ENCODE results near the gene HNRNPM.
A peak's percentile ranks its signal among the peaks of the same experiment; 100 is the strongest.

HNRNPM gene

DNA sequence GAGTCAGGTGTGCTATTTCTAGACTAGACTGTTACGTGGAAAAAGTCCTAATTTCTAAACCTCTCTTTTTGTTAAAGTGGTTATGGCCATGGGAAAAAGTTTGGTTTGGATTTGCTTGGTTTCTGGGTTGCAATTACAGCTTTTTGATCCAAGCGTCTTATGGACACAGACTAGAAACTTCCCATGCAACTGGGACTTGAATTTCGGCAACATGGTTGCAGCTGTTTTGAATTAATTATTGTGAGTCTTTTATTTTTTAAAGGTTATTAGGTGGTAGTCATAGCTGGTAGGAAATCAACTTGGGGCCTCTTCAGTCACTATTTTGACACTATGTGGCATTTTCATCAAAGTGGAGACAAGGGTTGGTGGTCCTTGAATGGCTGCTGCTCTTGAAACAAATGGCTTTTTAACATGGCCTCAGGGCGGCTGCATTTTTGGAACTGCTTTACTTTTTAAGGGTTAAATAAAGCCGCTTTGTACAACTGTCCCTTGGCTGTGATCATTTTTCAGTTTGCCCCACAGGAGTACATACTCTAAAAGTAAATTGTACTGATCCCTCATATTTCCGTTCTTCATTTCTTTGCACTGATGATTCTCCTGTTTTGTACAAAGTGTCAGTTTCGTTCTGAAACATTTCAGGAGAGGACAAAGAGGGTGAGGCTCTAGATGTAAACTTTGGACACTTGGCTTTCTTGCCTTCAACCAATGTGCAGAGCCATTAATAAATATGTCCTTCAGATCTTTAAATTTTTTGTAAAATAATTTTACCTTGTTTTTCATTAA, 15.9 kb downstream of the HNRNPM start:
- DNase-seq = no peak

DNA sequence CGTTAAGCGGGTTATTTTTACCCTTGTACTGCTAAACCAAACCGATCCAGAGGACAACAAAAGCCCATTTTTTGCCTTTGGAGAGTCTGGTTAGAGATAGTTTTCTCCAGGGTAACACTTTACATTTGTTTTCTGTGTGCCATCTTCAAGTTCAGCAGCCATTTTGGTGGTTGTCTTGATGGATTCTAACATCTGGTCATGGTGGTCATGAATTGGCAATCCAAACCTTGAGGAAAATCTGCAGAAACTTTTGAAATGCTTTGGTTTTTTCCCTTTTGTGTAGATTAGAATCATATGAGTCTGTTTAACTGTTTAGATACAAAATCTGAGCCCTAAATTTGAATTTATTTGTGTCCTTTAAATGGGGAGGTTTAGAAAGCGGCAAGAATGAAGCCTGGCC, 16.6 kb downstream of the HNRNPM start:
- no peak for DNase-seq

DNA sequence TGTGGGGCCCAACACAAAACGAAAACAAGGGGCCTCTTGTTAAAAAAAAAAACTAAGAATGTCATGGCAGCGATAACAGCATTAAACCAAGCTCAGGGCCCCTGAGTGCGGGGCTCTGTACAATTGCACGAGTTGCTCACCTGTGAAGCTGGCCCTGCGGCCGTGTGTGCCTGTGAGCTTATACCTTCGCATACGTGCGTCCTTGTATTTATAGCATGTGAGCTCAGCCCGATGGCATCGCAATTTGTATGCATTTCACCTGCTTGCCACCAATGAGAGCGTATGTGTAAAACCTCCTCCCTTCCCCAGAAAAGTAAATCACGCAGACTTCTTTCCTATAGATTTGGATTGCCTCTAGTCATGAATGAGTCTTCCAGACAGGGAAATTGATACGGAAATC, 17.1 kb downstream of the HNRNPM start:
- DNase-seq = no peak

DNA sequence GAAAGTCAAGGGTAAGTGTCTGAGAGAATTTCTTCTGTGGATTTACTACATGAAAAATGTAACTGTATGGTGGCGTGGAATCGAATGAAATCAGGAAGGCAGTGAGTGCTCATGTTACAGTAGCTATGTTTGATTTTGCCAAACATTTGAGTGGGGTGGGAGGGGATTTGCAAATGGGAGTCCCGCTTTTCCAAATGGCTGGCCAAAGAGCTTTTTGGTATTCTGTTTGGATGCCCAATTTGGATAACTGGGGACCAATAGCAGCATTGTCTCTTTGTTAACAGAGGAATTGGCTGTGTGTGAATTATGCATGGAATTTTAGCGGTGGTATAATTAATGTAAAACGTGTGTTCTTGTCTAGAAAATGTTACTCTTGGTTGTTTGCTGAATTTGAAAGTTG, 17.8 kb downstream of the HNRNPM start:
- DNase-seq = no peak

DNA sequence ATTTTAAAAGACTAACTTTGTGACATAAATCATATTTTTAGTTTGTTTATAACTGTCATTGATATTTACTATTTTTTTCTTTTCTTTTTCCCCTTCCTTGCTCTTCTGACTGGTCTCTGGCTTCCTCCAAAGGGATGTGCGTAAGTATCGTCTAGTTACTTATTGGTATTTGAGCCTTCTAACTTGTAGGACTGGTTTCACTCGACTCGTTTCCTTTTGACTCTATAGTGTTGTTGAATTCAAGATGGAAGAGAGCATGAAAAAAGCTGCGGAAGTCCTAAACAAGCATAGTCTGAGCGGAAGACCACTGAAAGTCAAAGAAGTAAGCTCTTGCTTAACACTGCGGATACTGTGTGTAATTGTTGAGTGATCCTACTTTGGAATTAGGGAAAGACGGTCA, 18.6 kb downstream of the HNRNPM start:
- DNase-seq = no peak

DNA sequence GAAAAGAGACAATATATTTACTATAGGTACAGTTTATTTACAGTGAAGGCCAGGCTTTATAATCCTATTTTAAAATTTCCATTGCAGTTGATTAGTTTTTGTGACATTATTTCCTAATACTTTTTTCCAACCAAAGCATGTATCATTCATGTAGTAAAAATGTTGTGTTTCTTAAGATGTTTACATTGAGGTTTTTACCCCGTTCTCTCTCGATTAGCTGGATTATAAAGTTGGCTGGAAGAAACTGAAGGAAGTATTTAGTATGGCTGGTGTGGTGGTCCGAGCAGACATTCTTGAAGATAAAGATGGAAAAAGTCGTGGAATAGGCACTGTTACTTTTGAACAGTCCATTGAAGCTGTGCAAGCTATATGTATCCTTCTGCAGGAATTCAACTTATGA, 21.2 kb downstream of the HNRNPM start:
- no peak for DNase-seq

DNA sequence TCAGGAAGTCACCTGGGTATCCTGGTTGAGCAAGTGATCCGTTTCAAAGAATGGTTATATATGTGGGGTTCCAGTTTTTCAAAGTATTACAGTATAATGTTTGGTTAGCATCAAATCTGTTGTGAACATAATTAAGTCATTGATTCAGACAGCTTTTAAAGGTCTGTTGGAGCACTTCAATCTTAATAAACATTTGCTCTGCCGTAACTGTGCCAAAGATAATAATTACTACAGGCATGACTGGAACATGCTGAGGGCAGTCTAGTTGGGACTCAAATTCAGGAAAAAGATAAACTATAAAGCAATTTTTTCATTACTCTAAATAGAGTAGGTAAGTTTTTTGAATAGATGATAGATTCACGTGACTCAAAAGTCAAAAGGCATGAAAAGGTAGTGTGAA, 23.3 kb downstream of the HNRNPM start:
- no peak for DNase-seq

DNA sequence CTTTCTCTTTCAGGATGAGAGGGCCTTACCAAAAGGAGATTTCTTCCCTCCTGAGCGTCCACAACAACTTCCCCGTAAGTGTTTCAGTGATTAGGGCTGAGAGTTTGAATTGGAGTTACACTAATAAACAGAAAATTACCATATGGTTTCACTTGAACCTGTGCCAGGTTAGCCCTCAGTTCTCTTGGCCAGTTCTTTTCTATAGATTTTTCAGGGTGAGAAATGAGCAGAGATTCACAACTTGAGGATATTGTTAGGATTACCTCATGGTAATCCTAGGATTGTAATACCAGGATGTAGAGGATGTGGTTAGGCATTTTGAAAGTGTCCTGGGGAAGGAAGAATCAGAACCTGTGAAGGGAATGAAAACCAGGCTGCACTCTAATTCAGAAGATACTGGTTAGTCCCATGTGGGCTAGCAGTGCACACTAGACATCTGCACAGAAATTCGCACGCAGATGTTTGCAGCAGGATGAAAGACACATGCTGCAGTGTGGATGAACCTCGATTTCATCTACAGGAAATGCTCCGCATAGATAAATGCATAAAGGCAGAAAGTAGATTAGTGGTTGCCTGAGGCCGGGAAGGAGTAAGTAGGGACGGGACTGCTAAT, 24.1 kb downstream of the HNRNPM start:
- no peak for DNase-seq

DNA sequence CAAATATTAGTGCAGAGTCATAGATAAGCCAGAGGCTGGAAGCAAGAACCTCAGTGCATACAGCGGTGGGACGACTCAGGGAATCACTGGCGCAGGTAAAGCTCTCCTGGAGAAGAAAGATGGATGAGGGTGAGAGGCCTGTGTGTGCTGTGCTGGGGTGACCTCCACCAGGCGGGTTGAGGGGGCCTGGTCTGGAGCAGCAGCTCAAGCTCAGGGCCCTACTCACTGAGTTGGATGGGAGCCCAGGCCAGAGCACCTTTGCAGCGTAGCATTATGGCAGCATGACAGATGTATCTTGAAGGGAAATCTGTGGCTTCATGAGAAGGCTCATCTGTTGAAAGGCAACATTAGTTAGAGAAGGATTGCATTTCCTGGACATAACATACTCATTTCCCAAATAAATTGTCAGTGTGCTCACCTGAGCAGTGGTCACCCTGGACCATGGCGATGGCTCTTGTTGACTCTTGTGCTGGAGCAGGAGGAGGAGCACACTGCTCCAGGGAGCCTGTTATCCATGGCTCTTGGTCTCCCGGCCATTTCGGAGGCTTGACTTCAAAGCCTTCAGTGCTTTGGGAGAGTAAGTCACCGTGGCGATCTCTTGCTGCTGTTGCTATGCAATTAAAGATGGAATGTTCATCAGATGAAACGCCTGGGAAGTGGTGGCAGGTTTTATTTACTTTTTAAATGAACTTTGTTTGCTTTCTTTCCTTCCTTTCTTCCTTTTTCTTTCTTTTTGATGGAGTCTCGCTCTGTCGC, 25.0 kb downstream of the HNRNPM start:
- DNase-seq = no peak

DNA sequence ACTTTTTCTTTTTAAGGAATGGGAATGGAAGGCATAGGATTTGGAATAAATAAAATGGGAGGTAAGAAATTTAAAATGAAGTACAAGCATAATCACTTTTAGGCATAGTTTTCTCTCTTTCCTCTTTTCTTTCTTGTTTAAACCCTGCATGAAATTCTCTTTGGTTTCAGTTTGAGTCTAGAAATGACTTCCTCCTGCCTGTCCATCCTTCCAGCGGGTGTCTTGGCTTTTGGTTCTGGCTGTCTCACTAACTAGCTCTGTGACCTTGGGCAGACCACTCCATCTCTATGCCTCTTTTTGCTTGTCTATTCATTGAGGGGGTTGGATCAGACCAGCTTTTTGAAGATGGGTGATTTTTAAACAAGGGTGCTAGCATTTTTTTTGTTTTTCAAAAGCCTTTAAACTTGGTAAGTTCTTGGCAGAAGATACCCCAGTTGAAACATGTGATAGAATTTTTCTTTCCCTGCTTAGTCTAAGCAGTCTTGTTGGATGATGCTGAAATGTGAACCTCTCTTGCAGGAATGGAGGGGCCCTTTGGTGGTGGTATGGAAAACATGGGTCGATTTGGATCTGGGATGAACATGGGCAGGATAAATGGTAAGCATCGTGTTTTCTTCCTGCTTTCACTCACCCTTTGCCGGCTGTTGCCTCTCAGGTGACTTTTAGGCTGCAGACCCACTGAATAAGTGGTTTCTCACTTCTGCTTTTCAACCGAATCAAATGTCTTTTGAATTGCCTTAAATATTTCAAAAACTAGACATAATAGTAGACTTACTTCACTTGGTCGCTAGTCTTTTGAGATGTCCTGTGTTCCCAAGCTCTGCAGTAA, 29.1 kb downstream of the HNRNPM start:
- peak in 1 of 2 donors; percentile 33 for DNase-seq

DNA sequence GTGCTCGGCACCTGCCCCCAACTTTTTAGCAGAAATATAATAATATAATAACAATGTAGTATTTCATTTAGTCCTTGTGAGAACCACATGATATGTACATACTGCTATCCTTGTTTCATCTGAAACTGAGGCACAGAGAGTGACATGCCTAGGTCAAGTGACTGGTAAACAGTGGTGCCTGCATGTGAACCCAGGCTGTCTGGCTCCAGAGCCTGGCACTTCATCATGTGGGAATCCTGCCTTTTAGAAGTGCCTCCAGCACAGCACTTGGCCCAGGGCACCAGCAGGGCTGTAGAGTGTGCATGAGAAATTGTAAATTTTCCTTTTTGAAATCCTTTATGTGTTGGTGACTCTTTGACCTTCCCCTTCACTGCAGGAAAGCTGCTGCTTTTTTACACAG, 30.2 kb downstream of the HNRNPM start:
- DNase-seq = no peak

DNA sequence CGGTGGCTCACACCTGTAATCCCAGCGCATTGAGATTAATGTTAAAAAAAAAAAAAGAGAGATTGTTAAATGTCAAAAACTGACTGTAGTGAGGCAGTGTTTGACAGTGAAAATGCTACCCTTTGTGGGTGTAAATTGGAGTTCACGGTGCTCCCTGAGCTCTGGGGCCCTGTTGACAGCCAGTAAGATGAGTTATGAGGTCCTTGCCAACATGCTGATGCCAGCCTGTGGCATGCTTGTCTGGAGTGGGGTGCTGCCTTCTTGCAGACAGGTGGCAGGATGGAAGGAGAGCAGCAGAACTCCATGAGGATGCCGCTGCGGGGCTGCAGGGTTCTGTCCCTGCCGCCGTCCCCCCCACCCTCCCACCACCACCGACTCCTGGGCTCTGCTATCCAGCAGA, 31.7 kb downstream of the HNRNPM start:
- DNase-seq = no peak

DNA sequence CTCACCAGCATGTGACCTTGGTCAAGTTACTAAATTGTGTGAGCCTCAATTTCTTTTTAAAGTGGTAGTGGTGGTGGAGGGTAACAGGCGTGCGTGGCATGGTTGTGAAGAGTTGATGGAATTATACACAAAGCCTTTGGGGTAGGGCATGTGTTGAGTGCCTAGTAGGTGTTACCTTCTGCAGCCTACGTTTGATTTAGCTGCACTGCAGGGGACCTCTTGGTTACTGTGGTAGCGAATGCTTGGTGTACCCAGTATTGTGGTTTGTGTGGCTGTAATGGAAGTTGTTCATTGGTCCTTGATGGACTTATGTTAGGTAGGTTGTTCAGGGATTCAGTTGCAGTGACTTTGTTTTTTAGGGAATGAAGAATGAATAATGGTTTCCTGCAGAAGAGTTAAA, 33.1 kb downstream of the HNRNPM start:
- no peak for DNase-seq

DNA sequence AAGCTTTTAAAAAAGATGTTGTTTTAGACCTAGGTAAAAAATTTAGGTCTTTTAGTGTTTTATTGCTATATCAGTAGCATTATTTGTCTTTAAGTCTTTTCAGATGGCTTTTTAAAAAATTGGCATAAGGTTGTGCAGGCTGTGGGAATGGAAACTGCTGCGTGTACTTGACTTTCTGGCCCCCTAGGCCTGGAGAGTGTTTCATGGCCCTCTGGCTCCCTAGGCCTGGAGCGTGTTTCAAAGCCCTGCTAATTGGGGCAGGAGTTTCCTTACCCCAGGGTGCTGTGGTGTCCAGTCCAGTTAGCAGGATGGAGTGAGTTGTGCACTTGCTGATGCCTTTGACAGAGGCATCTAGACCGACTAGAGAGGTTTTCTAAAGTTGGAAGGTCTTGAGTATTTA, 33.8 kb downstream of the HNRNPM start:
- no peak for DNase-seq

DNA sequence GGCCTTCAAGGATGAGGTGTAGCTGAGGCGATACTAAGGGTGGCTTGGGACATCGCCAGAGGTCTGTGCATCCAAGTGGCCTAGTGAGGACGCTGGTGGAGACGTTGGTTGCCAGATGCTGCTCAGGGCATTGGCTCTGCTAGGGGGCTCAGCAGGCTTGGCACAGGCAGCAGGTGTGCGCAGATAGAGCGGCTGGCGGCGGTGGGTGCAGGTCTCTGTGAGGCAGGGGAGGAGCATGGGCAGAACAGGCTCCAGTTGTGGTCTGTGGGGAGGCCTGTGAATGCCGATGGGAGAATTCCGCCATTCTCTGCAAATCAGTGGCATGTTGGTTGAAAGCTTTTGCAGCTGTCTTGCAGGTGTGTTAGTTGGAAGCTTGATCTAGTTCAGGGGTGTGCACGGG, 36.4 kb downstream of the HNRNPM start:
- DNase-seq = no peak

DNA sequence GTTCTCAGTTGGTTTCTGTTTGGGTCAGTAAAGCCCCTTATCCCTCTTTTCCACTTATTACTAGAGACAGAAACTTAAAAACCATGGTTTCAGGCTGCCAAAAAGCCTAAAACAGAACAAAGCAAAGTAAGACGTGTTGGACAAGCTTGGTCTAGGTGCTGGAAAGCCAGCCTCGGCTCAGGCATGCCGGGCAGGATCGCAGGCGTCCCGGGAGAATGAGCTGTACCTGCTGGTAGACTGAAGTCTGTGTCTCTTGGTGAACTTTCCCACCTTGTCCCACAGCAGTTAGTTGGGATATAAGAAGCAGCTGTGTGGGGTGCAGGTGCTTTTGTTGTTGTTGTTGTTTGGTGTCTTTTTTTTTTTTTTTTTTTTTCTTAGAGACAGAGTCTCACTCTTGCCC, 36.8 kb downstream of the HNRNPM start:
- DNase-seq = no peak

DNA sequence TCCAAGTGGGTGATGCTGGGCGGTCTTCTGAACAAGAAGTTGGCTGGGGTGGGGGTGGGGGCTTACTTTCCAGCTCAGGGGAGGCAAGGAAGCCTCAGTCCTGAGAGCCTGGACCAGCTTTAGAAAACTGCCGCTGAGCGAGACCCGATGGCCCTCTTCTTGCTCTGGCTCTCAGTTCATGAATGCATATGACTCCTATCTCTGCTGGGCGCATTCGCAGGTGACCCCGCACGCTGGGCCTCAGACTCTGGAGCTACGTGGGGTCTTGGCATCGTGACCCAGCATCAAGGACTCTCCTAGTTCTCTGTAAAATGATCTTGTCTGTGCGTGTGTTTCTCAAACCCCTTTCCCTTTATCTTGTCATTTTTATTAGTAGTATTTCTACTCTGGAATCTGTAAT, 37.9 kb downstream of the HNRNPM start:
- no peak for DNase-seq

DNA sequence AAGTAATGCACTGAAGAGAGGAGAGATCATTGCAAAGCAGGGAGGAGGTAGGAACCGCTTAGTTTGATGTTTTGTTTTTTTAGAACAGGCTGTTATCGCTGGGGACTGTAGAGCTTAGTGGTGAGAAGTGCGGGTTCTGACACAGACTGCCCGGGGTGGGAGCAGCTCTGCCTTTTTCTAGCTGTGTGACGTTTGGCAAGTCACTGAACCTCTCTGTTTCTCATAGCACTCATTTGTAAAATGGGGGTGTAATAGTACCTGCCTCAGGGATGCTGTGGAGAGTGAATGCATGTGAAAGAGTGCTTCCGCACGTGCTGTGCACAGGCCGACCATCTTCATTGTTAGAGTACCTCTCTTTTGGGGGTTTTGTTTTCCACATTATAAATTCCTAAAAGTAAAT, 38.4 kb downstream of the HNRNPM start:
- DNase-seq = no peak

DNA sequence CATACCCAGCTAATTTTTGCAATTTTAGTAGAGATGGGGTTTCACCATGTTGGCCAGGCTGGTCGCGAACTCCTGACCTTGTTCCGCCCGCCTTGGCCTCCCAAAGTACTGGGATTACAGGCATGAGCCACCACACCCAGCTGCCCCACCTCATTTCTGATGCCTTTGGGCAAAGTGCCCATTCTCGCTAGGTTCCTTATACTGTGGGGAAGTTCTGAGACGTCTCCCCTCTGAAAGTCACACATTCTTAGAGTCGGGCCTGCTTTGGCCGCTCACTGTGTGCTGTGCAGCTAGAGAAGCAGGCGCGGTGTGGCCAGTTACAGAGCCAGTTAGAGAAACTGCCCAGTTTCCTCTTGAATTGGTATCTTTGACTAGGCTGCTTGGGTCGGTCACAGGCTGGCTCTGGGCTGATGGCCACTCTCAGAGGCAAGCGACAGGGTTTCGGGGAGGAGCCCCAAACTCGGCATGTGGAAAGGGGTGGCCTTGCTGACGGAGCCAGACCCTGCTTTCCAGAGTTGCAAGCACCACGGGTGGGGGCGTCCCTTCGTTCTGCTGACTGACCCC, 39.6 kb downstream of the HNRNPM start:
- DNase-seq = peak in 1 of 2 donors; percentile 18

DNA sequence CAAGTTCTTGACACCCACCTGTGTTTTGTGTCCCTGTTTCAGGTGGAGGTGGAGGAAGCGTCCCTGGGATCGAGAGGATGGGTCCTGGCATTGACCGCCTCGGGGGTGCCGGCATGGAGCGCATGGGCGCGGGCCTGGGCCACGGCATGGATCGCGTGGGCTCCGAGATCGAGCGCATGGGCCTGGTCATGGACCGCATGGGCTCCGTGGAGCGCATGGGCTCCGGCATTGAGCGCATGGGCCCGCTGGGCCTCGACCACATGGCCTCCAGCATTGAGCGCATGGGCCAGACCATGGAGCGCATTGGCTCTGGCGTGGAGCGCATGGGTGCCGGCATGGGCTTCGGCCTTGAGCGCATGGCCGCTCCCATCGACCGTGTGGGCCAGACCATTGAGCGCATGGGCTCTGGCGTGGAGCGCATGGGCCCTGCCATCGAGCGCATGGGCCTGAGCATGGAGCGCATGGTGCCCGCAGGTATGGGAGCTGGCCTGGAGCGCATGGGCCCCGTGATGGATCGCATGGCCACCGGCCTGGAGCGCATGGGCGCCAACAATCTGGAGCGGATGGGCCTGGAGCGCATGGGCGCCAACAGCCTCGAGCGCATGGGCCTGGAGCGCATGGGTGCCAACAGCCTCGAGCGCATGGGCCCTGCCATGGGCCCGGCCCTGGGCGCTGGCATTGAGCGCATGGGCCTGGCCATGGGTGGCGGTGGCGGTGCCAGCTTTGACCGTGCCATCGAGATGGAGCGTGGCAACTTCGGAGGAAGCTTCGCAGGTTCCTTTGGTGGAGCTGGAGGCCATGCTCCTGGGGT, 41.0 kb downstream of the HNRNPM start:
- no peak for DNase-seq

DNA sequence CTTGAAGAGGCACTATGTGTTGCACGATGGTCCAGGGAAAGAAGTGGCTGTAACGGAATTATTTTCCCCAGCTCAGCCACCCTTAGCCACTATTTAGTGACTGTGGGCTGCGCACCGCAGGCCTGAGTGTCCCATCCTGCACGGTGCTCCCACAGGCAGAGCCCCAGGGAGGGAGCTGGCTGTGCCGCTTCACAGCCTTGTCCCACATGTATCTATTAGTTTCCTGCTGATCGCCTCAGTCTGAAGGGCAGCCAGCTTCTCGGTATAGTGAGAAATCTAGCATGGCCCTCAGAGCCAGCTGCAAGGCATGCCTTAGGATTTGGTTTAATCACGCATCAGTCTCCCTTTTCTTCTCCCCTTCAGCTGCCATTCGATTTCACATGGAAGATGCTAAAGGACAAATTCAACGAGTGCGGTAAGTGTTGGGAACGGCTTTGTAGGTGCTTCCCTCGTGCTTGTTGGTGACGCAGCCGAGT, 41.9 kb downstream of the HNRNPM start:
- DNase-seq = no peak
